ENCODE results near the gene KRTAP9-3.
"Not testable (repeated sequence)": the region's sequence is repeated elsewhere in the genome, so short reads cannot be mapped to it uniquely, and the experiment has no call there.

The KRTAP9-3 gene

GRCh38 chr17:41251261-41251660, 19.0 kb downstream of the KRTAP9-3 start:
- no peak for DNase-seq

- DNase-seq, result no peak
Observed at GRCh38 chr17:41254861-41255260, 22.6 kb downstream of the KRTAP9-3 start.

- not testable (repeated sequence) for DNase-seq
Observed at GRCh38 chr17:41255381-41256290, 23.4 kb downstream of the KRTAP9-3 start, which contains the start of gene KRTAP9-9. TSS of gene KRTAP9-9 (plus strand) at chr17:41255384.

GRCh38 chr17:41256291-41256685, 24.0 kb downstream of the KRTAP9-3 start:
- no peak for DNase-seq

GRCh38 chr17:41258406-41258805, 26.2 kb downstream of the KRTAP9-3 start:
- no peak for DNase-seq

- no peak for DNase-seq
Observed at GRCh38 chr17:41263212-41263611, 31.0 kb downstream of the KRTAP9-3 start.

GRCh38 chr17:41264599-41264998, 32.4 kb downstream of the KRTAP9-3 start:
- DNase-seq, result no peak

- DNase-seq, result no peak
Observed at GRCh38 chr17:41265078-41265477, 32.8 kb downstream of the KRTAP9-3 start, which contains the start of gene KRTAP9-6. TSS of gene KRTAP9-6 (plus strand) at chr17:41265378. CDS start at chr17:41265378, 0 bp downstream.

- no peak for DNase-seq
Observed at GRCh38 chr17:41267711-41268110, 35.5 kb downstream of the KRTAP9-3 start.

- not testable (repeated sequence) for DNase-seq
Observed at GRCh38 chr17:41271323-41271722, 39.1 kb downstream of the KRTAP9-3 start.

- DNase-seq, result no peak
Observed at GRCh38 chr17:41271858-41272257, 39.6 kb downstream of the KRTAP9-3 start.

- not testable (repeated sequence) for DNase-seq
Observed at GRCh38 chr17:41275648-41276190, 43.5 kb downstream of the KRTAP9-3 start, which contains the start of gene KRTAP9-7. TSS of gene KRTAP9-7 (plus strand) at chr17:41275698. CDS start at chr17:41275698, 0 bp downstream.

GRCh38 chr17:41278176-41278955, 46.1 kb downstream of the KRTAP9-3 start:
- no peak for DNase-seq
